ENCODE measurements around the gene TMEM259. TPM values are rescaled to one million over a fixed set of nuclear protein-coding genes. Genes with fewer than 3 reads are reported as not detected.

The TMEM259 gene
- total RNA-seq, 3 donors from 2014 or later = 112 to 156 (median 153) TPM

GRCh38 chr19:1045247-1045603 is 24.3 kb upstream of the TMEM259 start:
- TF ChIP-seq POLR2AphosphoS5 (IDR thresholded peaks at IDR 0.05) (no peak), POLR2A (IDR thresholded peaks at IDR 0.05) (no peak)
- TF ChIP-seq, protein P1, sequence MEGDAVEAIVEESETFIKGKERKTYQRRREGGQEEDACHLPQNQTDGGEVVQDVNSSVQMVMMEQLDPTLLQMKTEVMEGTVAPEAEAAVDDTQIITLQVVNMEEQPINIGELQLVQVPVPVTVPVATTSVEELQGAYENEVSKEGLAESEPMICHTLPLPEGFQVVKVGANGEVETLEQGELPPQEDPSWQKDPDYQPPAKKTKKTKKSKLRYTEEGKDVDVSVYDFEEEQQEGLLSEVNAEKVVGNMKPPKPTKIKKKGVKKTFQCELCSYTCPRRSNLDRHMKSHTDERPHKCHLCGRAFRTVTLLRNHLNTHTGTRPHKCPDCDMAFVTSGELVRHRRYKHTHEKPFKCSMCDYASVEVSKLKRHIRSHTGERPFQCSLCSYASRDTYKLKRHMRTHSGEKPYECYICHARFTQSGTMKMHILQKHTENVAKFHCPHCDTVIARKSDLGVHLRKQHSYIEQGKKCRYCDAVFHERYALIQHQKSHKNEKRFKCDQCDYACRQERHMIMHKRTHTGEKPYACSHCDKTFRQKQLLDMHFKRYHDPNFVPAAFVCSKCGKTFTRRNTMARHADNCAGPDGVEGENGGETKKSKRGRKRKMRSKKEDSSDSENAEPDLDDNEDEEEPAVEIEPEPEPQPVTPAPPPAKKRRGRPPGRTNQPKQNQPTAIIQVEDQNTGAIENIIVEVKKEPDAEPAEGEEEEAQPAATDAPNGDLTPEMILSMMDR (IDR thresholded peaks at IDR 0.05) = no peak
- intact Hi-C loops (cut with DNase I; ENCODE audit: low total_unique reads) = no loop called here
- no peak for DNase-seq (ENCODE audit: low spot score in 2 of 2)
- no peak overlapping the region for H3K4me3 ChIP-seq
- H3K9me3 ChIP-seq = no peaks in the 10 kb centered on the region
- no peaks in the 10 kb centered on the region for H3K27me3 ChIP-seq
- peaks cover 0 to 6% of the 10 kb centered on the region in 2 donors for H3K4me1 ChIP-seq
- H3K36me3 ChIP-seq = no peaks in the 10 kb centered on the region
- H3K27ac ChIP-seq = no peak overlapping the region

DNA sequence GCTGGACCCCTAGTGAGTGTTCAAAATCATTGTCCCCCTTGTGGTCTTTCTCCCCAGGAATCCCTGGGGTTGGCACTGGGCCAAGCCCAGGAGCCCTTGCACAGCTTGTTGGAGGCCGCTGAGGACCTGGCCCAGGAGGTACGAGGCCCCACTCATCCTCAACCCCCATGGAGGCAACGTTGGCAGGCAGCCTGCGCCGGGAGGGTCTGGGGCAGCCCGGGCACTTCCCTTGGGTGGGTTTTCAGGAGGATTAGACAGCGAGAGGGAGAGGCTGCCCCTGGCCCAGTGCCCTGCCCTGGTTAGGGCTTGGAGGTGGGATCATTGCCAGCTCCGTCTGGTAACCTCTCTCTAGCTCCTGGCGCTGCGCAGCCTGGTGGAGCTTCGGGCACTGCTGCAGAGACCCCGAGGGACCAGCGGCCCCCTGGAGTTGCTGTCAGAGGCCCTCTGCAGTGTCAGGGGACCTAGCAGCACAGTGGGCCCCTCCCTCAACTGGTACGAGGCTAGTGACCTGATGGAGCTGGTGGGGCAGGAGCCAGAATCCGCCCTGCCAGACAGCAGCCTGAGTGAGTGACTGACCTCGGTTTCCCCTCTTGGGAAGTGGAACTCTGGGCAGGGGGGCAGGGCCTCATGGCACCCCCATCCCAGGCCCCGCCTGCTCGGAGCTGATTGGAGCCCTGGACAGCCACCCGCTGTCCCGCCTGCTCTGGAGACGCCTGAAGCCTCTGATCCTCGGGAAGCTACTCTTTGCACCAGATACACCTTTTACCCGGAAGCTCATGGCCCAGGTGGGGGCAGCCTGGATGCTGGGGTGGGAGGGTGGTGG is 22.0 kb upstream of the TMEM259 start:
- no peaks in the 10 kb centered on the region for H3K9me3 ChIP-seq
- H3K27me3 ChIP-seq = no peaks in the 10 kb centered on the region
- H3K4me1 ChIP-seq = peaks cover 0 to 13% of the 10 kb centered on the region in 2 donors
- H3K27ac ChIP-seq = peak overlapping the region in 1 of 2 donors; percentile 61
- H3K36me3 ChIP-seq = no peaks in the 10 kb centered on the region
- TF ChIP-seq, protein P1 (IDR thresholded peaks at IDR 0.05) = no peak
- TF ChIP-seq POLR2AphosphoS5 (IDR thresholded peaks at IDR 0.05) (no peak), POLR2A (IDR thresholded peaks at IDR 0.05) (no peak)
- intact Hi-C loops (cut with DNase I; ENCODE audit: low total_unique reads) = no loop called here
- DNase-seq (ENCODE audit: low spot score in 2 of 2) = no peak
- peak overlapping the region in 1 of 3 donors; percentile 63 for H3K4me3 ChIP-seq

DNA sequence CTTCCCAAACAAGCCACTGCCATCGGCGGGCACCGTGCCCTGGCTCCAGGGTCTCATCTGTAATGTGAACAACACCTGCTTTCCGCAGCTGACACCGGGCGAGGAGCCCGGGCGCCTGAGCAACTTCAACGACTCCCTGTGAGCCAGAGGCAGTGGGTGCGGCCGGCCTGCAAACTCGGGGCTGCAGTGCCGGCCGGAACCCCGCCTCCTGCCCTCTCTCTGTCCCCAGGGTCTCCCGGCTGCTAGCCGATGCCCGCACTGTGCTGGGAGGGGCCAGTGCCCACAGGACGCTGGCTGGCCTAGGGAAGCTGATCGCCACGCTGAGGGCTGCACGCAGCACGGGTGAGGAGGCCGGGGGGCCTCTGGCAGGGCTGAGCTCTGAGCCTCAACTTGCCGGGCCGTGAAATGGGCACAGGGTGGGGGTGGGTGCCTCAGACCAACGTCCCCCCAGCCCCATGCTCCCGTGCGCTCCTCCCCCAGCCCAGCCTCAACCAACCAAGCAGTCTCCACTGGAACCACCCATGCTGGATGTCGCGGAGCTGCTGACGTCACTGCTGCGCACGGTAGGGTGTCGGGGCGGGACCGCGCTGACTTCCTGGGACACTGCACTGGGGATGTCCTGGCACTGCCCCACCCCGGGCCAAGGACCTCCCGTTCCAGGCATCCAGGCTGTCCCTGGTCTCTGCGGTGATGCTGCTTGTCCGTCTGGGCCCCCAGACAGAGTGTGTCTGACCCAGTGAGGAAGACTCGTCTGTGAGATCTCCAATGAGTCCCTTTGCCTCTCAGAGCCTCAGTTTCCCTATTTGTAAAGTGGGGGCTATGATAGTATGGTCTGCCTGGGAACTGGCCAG is 21.1 kb upstream of the TMEM259 start:
- no peak for DNase-seq (ENCODE audit: low spot score in 2 of 2)
- peaks cover 0 to 13% of the 10 kb centered on the region in 2 donors for H3K4me1 ChIP-seq
- no peaks in the 10 kb centered on the region for H3K9me3 ChIP-seq

DNA sequence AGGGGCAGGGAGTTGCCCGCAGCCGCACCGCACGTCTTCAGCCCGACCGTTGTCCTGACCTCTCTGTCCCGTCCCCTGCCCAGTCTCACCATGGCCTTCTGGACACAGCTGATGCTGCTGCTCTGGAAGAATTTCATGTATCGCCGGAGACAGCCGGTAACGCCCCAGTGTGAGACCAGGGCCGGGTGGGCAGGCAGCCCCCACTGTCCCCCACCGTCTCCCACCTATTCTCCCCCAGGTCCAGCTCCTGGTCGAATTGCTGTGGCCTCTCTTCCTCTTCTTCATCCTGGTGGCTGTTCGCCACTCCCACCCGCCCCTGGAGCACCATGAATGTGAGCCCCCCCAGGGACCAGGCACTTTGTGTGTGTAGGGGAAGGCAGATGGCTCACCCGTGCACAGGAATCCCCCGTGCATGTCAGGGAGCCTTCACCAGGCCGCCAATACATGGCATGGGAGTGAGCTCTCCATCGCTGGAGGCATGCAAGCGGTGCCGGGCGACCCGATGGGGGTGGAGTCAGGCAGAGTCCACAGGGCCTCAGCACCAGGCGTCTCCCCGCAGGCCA is 20.4 kb upstream of the TMEM259 start:
- DNase-seq (ENCODE audit: low spot score in 2 of 2) = no peak
- Histone ChIP-seq H3K27me3 (no peaks in the 10 kb centered on the region), H3K9me3 (no peaks in the 10 kb centered on the region), H3K4me1 (peaks cover 0 to 13% of the 10 kb centered on the region in 2 donors), H3K4me3 (peak overlapping the region; percentile 44 to 63 (median 62)), H3K27ac (peak overlapping the region in 1 of 2 donors; percentile 61), H3K36me3 (no peaks in the 10 kb centered on the region)
- TF ChIP-seq, protein P1 (IDR thresholded peaks at IDR 0.05) = no peak
- TF ChIP-seq POLR2AphosphoS5 (IDR thresholded peaks at IDR 0.05) (no peak), POLR2A (IDR thresholded peaks at IDR 0.05) (no peak)
- intact Hi-C loops (cut with DNase I; ENCODE audit: low total_unique reads) = no loop called here

More for the DNA sequence above, 21.1 kb upstream of the TMEM259 start:
- intact Hi-C loops (cut with DNase I; ENCODE audit: low total_unique reads) = no loop called here
- Histone ChIP-seq H3K27me3 (no peaks in the 10 kb centered on the region), H3K27ac (peak overlapping the region in 1 of 2 donors; percentile 61), H3K4me3 (peak overlapping the region in 1 of 3 donors; percentile 63), H3K36me3 (no peaks in the 10 kb centered on the region)
- no peak for TF ChIP-seq POLR2A (IDR thresholded peaks at IDR 0.05)
- TF ChIP-seq, protein P1 (IDR thresholded peaks at IDR 0.05) = no peak
- no peak for TF ChIP-seq POLR2AphosphoS5 (IDR thresholded peaks at IDR 0.05)
